CD4-positive, alpha-beta T cell treated with Interleukin-17A for 1 hour (primary cell): ENCODE data around the gene TNFRSF11A.

Experiments
- DNase-seq: peaks from one replicate; pipeline ENCODE4 v3.0.0-alpha.2; 2020

Gene TNFRSF11A

GRCh38 chr18:62386091-62386490 is 61.0 kb downstream of the TNFRSF11A start:
- DNase-seq, result no peak

GRCh38 chr18:62386601-62387000 is 61.5 kb downstream of the TNFRSF11A start:
- DNase-seq, result no peak

DNA sequence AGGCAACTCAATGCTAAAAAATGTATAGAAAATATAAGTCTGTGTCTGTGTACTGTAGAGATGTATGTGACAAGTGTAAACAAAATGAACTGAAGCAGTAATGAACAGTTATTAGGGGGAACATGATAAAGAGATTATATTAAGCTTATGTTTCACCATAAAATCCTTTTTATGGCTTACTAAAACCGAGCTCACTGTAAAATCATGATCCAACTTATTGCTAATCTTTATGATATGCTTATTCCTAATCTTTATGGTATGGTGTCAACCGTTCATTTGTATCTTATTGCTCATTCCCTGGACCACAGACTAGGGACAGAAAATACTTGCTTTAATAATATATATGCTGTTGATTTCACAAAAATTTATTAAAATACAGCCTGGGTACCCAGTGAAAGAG is 62.1 kb downstream of the TNFRSF11A start:
- no peak for DNase-seq

DNA sequence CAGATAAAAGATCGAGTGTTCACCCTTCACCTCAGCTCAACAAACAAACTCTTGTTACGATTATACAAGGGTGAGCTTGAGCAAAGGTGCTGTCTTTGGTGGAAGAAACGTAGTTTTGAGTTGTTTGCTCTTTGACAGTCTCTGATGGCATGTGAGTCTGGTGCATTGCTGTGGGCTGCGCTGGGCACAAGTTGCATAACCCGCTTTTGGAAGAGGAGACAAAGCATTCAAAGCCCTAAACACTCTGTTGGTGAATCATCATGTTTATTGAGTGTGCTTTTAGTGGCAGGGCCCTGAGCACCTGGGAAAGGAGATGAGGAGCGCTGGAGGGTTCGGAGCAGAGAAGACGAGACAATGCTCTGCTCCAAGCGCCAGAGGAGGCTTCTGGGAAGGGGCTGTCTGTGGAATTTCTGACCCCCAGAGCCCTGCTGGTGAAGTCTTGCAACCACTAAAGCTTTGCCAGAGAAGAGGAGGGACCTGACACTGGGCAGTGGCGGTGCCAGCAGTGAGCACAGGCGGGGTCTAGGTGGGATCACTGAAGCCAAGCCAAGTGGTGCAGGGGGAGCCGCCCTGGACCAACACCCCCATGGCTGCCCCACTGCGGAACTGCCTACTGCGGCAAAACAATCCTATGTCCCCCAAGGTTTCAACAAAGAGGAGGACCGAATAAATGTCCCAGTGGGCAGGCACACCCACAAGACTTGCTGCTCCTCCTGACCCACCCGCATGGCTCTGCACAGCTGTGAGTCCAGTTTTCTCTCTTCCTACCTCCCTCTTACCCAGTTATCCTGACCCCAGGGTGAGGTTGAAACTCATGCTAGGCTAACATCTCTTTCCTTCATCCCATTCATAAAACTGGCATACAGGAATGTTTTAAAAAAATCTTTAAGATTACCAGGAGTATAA is 64.0 kb downstream of the TNFRSF11A start:
- no peak for DNase-seq

DNA sequence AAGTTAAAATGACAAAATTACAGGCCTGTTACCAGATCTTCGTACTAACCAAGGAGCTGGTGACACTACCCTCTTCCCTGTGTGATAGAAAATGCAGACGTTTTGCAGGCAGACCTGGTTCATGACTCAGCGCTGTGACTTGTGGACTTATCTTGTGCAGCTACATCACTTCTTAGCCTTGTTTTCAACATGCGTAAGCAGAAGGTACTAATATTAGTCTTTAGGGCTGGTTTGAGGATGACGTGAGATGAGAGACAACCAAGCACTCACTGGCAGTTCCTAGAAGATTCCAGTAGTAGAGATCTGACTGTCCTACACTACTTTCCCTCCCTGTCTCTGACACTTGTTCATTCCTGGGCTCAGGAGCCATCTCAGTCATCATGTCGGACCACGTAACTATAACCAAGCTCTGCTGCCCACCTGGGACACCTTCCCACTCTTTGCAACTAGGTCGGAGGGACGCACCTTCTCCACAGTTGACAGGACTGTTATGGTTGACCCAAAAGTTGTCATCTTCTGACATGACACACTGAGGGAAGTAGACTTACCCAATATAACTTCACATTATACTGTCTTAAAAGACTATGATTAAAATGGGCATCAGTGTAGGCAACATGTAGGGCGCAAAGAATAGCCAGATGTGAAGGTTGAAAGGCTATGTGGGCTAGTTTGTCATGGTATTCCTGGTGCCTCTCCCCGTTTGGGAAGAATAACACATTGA is 64.8 kb downstream of the TNFRSF11A start:
- no peak for DNase-seq

- DNase-seq, result no peak
These were observed 69.1 kb downstream of the TNFRSF11A start for GRCh38 chr18:62394006-62394763.

DNA sequence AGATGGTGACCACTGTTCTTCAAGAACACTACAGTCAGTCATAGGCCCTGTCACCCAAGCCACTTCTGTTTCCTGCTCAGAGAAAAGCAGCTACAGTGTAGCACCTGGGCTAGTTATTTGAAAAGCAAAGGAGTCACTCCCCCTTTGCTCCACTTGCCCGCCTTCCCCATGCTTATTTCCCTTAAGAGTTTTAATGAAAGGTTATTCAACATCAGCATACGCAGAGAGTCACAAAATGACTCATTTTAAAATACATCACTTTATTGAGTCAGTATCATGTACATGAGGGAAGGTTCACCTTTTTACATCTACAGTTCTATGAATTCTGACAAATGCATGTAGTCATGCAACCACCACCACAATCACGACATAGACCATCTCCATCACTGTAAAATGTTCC is 71.3 kb downstream of the TNFRSF11A start:
- no peak for DNase-seq

DNA sequence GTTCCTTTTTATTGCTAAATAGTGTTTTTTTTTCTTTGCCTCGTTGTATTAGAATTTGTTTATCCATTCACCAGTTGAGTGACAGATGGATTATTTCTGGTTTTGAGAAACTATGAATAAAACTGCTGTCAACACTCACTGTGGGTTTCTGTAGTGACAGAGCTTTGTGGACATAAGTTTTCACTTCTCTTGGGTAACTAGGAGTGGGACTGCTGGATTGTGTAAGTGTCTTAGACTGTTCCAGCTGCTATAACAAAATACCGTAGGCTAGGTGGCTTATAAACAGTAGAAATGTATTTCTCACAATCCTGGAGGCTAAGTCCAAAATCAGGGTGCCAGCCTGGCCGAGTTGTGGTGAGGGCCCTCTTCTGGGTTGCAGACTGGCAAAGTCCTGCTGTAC is 71.9 kb downstream of the TNFRSF11A start:
- no peak for DNase-seq

GRCh38 chr18:62398291-62398690 is 73.2 kb downstream of the TNFRSF11A start:
- no peak for DNase-seq

- DNase-seq, result no peak
These were observed 74.2 kb downstream of the TNFRSF11A start for GRCh38 chr18:62399276-62399675.

- no peak for DNase-seq
These were observed 74.7 kb downstream of the TNFRSF11A start for GRCh38 chr18:62399781-62400308.

GRCh38 chr18:62400916-62401315 is 75.8 kb downstream of the TNFRSF11A start:
- DNase-seq, result no peak

DNA sequence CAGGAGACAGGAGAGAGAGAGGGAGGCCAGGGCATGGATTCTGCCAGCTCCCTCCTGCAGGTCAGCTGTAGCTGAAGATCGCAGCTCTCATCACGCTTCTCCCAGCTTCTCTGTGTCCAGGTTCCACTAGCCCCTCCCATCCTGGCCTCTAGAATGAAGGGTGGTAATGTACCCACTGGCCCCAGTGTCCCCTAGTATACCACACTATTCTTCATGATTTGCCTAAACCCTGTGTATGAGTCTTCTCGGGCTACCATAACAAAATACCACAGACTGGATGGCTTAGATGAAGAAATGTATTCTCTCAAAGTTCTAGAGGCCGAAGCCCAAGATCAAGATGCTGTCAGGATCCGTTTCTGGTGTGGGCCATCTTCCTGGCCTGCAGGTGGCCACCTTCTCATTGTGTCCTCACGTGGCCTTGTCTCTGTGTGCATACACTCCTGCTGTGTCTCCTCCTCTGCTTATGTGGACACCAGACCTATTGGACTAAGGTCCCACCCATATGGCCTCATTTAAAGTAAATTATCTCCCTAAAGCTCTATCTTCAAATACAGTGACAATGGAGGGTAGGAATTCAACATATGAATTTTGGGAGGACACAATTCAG is 77.3 kb downstream of the TNFRSF11A start:
- no peak for DNase-seq

GRCh38 chr18:62403120-62403519 is 78.0 kb downstream of the TNFRSF11A start:
- DNase-seq, result no peak

GRCh38 chr18:62404881-62405280 is 79.8 kb downstream of the TNFRSF11A start:
- no peak for DNase-seq

GRCh38 chr18:62407660-62408059 is 82.5 kb downstream of the TNFRSF11A start:
- DNase-seq, result no peak

DNA sequence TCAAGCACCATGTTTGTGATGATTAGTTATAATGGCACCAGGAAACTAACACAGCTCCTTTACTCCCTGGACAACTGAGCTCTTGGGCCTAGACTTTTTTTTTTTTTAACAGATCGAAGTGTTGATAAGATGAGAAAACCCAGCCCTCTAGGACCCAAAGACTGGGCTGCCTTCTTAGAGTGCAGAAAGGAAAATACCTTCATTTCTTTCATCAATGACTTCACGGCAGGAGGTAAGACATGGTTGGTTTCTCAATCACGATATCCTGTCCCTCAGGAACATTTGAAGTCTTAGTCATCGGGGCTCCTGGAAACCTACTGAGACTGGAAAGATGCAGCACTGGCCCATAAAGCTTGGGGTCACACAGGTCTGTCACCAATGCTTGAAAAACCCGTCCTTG is 84.7 kb downstream of the TNFRSF11A start:
- DNase-seq, result no peak

DNA sequence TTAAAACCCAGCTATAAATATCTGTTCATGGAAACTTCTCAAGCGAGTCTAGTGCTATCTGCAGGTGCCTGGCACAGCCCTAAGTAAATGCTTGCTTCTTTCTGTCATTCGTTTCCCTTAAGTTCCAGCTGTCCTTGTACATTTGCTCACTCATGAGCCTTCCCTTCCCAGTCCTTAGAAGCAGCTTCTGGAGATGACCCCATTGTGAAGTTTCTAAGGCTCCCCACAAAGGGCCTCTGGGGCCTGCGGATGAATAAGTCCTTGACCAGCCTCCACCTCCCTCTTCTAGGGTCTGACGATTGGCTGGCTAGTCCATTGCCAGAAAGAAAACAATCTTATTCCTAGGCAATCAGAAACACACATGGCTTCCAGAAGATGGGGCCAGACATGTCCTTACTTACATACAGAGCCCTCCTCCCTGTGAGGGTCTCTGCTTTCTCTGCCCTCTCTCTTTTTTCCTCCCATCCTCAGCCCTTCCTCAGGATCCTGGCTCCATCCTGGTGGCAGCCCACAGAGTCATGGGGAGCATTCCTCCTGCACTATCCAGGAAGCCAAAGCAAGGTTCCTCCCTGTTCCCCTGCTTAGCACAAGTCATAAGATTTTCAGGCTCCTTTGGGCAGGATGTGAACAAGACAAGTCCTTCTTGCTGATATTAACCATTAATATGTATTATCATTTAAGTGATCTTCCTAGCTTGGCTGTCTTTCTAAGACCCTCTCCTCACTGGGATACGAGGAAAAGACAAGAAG is 87.3 kb downstream of the TNFRSF11A start:
- no peak for DNase-seq

GRCh38 chr18:62413206-62413605 is 88.1 kb downstream of the TNFRSF11A start:
- DNase-seq, result no peak

DNA sequence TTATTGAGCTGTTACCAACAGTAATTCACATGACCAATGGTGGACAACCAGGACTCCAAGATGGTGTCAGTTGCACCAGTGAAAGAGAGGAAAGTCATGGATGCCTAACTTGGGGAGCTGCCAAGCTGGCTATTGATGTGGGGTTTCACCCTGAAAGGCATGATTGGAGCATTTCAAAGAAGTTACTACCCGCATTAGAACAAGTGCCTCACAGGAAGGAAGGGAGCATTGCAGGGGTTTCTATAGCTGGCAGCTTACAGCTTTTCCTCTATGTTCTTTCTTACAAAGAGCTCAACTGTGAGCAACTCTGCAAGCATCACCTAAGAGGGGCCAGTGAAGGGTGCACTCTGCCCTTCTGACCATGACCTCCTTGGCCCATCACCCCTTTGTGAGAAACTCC is 93.1 kb downstream of the TNFRSF11A start:
- no peak for DNase-seq

- no peak for DNase-seq
These were observed 95.0 kb downstream of the TNFRSF11A start for GRCh38 chr18:62420151-62420512.
